Activated T-cell treated with anti-CD3 and anti-CD28 coated beads, Interleukin-2, amount 50 U/mL, for 24 hours (primary cell): ENCODE data around the gene SPSB3.

Experiments used
- DNase-seq: peaks from one replicate; pipeline ENCODE4 v3.0.0-alpha.2; 2020
- H3K27ac Mint-ChIP-seq: 2 replicates; pipeline ENCODE4 v1.8.0; 2020; ENCODE audit warnings: mild to moderate bottlenecking, mixed read lengths
- H3K27me3 Mint-ChIP-seq: 2 replicates; pipeline ENCODE4 v1.8.0; 2020; ENCODE audit warnings: mixed read lengths
- H3K36me3 Mint-ChIP-seq: 2 replicates; pipeline ENCODE4 v1.8.0; 2020; ENCODE audit warnings: low read depth, mixed read lengths
- H3K4me1 Mint-ChIP-seq: 2 replicates; pipeline ENCODE4 v1.8.0; 2020; ENCODE audit warnings: low read depth, mixed read lengths
- H3K4me3 Mint-ChIP-seq: 2 replicates; pipeline ENCODE4 v1.8.0; 2020; ENCODE audit warnings: mild to moderate bottlenecking, moderate library complexity, mixed read lengths
- H3K9me3 Mint-ChIP-seq: 2 replicates; pipeline ENCODE4 v1.8.0; 2020; ENCODE audit warnings: mixed read lengths

SPSB3 gene

GRCh38 chr16:1760911-1761310, 21.5 kb downstream of the SPSB3 start:
- H3K4me3 Mint-ChIP-seq, result no peak overlapping the region
- peaks cover 62% of the 10 kb centered on the region for H3K36me3 Mint-ChIP-seq
- H3K4me1 Mint-ChIP-seq, result peaks cover 13% of the 10 kb centered on the region
- H3K9me3 Mint-ChIP-seq, result no peaks in the 10 kb centered on the region
- no peaks in the 10 kb centered on the region for H3K27me3 Mint-ChIP-seq
- H3K27ac Mint-ChIP-seq, result peak overlapping the region; percentile 28
- DNase-seq, result no peak

GRCh38 chr16:1759511-1759910, 22.9 kb downstream of the SPSB3 start:
- H3K27ac Mint-ChIP-seq, result no peak overlapping the region
- H3K4me1 Mint-ChIP-seq, result peaks cover 14% of the 10 kb centered on the region
- DNase-seq, result no peak
- H3K36me3 Mint-ChIP-seq, result peaks cover 61% of the 10 kb centered on the region
- no peak overlapping the region for H3K4me3 Mint-ChIP-seq
- no peaks in the 10 kb centered on the region for H3K9me3 Mint-ChIP-seq
- no peaks in the 10 kb centered on the region for H3K27me3 Mint-ChIP-seq

GRCh38 chr16:1758923-1759322, 23.4 kb downstream of the SPSB3 start:
- no peak overlapping the region for H3K4me3 Mint-ChIP-seq
- H3K4me1 Mint-ChIP-seq, result peaks cover 14% of the 10 kb centered on the region
- H3K9me3 Mint-ChIP-seq, result no peaks in the 10 kb centered on the region
- H3K27me3 Mint-ChIP-seq, result no peaks in the 10 kb centered on the region
- no peak overlapping the region for H3K27ac Mint-ChIP-seq
- no peak for DNase-seq
- H3K36me3 Mint-ChIP-seq, result peaks cover 66% of the 10 kb centered on the region

- Mint-ChIP-seq H3K27ac (no peak overlapping the region), H3K27me3 (no peaks in the 10 kb centered on the region), H3K9me3 (no peaks in the 10 kb centered on the region), H3K4me3 (no peak overlapping the region), H3K36me3 (peaks cover 69% of the 10 kb centered on the region), H3K4me1 (peaks cover 14% of the 10 kb centered on the region)
- DNase-seq, result no peak
These were observed 24.5 kb downstream of the SPSB3 start for GRCh38 chr16:1757714-1758461.

GRCh38 chr16:1754204-1754603, 28.2 kb downstream of the SPSB3 start:
- H3K9me3 Mint-ChIP-seq, result no peaks in the 10 kb centered on the region
- H3K27me3 Mint-ChIP-seq, result no peaks in the 10 kb centered on the region
- peaks cover 14% of the 10 kb centered on the region for H3K4me1 Mint-ChIP-seq
- H3K27ac Mint-ChIP-seq, result no peak overlapping the region
- DNase-seq, result no peak
- peaks cover 70% of the 10 kb centered on the region for H3K36me3 Mint-ChIP-seq
- H3K4me3 Mint-ChIP-seq, result no peak overlapping the region

GRCh38 chr16:1752853-1753252, 29.5 kb downstream of the SPSB3 start:
- peaks cover 74% of the 10 kb centered on the region for H3K36me3 Mint-ChIP-seq
- no peaks in the 10 kb centered on the region for H3K27me3 Mint-ChIP-seq
- no peak overlapping the region for H3K4me3 Mint-ChIP-seq
- H3K27ac Mint-ChIP-seq, result no peak overlapping the region
- H3K4me1 Mint-ChIP-seq, result peaks cover 14% of the 10 kb centered on the region
- DNase-seq, result no peak
- no peaks in the 10 kb centered on the region for H3K9me3 Mint-ChIP-seq

- Mint-ChIP-seq H3K4me3 (no peak overlapping the region), H3K27ac (no peak overlapping the region), H3K4me1 (peaks cover 6% of the 10 kb centered on the region), H3K36me3 (peaks cover 82% of the 10 kb centered on the region), H3K27me3 (no peaks in the 10 kb centered on the region), H3K9me3 (no peaks in the 10 kb centered on the region)
- DNase-seq, result no peak
These were observed 30.4 kb downstream of the SPSB3 start for GRCh38 chr16:1751946-1752345.

- Mint-ChIP-seq H3K36me3 (peaks cover 84% of the 10 kb centered on the region), H3K9me3 (no peaks in the 10 kb centered on the region), H3K4me3 (no peak overlapping the region), H3K27me3 (no peaks in the 10 kb centered on the region), H3K4me1 (no peaks in the 10 kb centered on the region), H3K27ac (no peak overlapping the region)
- no peak for DNase-seq
These were observed 32.9 kb downstream of the SPSB3 start for GRCh38 chr16:1749152-1750117.

- no peak overlapping the region for H3K4me3 Mint-ChIP-seq
- H3K4me1 Mint-ChIP-seq, result no peaks in the 10 kb centered on the region
- H3K27me3 Mint-ChIP-seq, result no peaks in the 10 kb centered on the region
- H3K36me3 Mint-ChIP-seq, result peaks cover 86% of the 10 kb centered on the region
- no peaks in the 10 kb centered on the region for H3K9me3 Mint-ChIP-seq
- DNase-seq, result no peak
- no peak overlapping the region for H3K27ac Mint-ChIP-seq
These were observed 34.4 kb downstream of the SPSB3 start for GRCh38 chr16:1747934-1748333.

GRCh38 chr16:1746693-1747195, 35.6 kb downstream of the SPSB3 start:
- H3K4me3 Mint-ChIP-seq, result no peak overlapping the region
- H3K36me3 Mint-ChIP-seq, result peaks cover 76% of the 10 kb centered on the region
- H3K4me1 Mint-ChIP-seq, result no peaks in the 10 kb centered on the region
- no peak for DNase-seq
- no peaks in the 10 kb centered on the region for H3K27me3 Mint-ChIP-seq
- no peaks in the 10 kb centered on the region for H3K9me3 Mint-ChIP-seq
- H3K27ac Mint-ChIP-seq, result no peak overlapping the region

- no peak overlapping the region for H3K4me3 Mint-ChIP-seq
- H3K27me3 Mint-ChIP-seq, result no peaks in the 10 kb centered on the region
- no peaks in the 10 kb centered on the region for H3K4me1 Mint-ChIP-seq
- no peaks in the 10 kb centered on the region for H3K9me3 Mint-ChIP-seq
- H3K36me3 Mint-ChIP-seq, result peaks cover 71% of the 10 kb centered on the region
- no peak for DNase-seq
- H3K27ac Mint-ChIP-seq, result no peak overlapping the region
These were observed 36.3 kb downstream of the SPSB3 start for GRCh38 chr16:1745900-1746692.

GRCh38 chr16:1745181-1745899, 37.0 kb downstream of the SPSB3 start:
- peaks cover 64% of the 10 kb centered on the region for H3K36me3 Mint-ChIP-seq
- H3K9me3 Mint-ChIP-seq, result no peaks in the 10 kb centered on the region
- no peak overlapping the region for H3K27ac Mint-ChIP-seq
- H3K27me3 Mint-ChIP-seq, result no peaks in the 10 kb centered on the region
- H3K4me3 Mint-ChIP-seq, result no peak overlapping the region
- DNase-seq, result no peak
- no peaks in the 10 kb centered on the region for H3K4me1 Mint-ChIP-seq

- Mint-ChIP-seq H3K9me3 (no peaks in the 10 kb centered on the region), H3K4me1 (no peaks in the 10 kb centered on the region), H3K4me3 (no peak overlapping the region), H3K27me3 (no peaks in the 10 kb centered on the region), H3K27ac (no peak overlapping the region), H3K36me3 (peaks cover 57% of the 10 kb centered on the region)
- no peak for DNase-seq
These were observed 38.0 kb downstream of the SPSB3 start for GRCh38 chr16:1744338-1744840.
